Astrocyte (in vitro differentiated cells and primary cell): ENCODE data around the gene EDN2.

ENCODE experiments used
- CTCF ChIP-seq: IDR thresholded peaks from 2 replicates; pipeline ENCODE4 v1.5.1; 2011; ENCODE audit warnings: low read depth, mild to moderate bottlenecking, inconsistent platforms, low read length, moderate library complexity; ENCODE audit not compliant: insufficient read depth
- EZH2 ChIP-seq: IDR thresholded peaks from 2 replicates; pipeline ENCODE4 v1.6.1; 2012; ENCODE audit warnings: mild to moderate bottlenecking, low read length, inconsistent platforms; ENCODE audit not compliant: insufficient read depth

DNA sequence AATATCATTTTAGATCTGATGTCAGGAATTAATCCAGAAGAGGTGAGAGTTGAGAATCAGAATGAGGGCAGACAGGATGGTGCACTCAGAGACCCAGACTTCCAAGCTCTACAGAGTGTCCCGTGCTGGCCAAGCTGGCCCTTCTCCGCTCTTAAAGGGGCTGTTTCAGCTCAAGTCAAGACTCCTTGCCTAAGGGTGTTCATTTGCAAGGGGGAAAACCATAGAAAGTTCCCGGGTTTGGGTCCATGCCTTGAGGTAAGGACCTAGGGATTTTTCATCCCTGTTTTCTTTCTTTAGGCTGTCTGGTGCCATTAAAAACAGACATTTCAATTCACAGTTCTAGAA lies 47.5 kb downstream of the EDN2 start:
- TF ChIP-seq EZH2 (no peak), CTCF (no peak)
